LHCN-M2 (cell line): ENCODE data around the gene C16orf54. TPM values are rescaled to one million over a fixed set of nuclear protein-coding genes. Genes with fewer than 3 reads are reported as not detected.
"Not testable (repeated sequence)": the region's sequence is repeated elsewhere in the genome, so short reads cannot be mapped to it uniquely, and the experiment has no call there.

Source experiments
- DNase-seq: peaks from one replicate; pipeline ENCODE4 v3.0.0-alpha.2; 2012; ENCODE audit warnings: low read depth
- total RNA-seq: library from RNA; depleted of rRNA; stranded (reverse); fragments of >200 nt; gene quantifications from 2 replicates; pipeline ENCODE4 v1.2.3, GENCODE V29; 2014

The C16orf54 gene
- total RNA-seq, 1 experiment from 2014 or later, result not detected

DNA sequence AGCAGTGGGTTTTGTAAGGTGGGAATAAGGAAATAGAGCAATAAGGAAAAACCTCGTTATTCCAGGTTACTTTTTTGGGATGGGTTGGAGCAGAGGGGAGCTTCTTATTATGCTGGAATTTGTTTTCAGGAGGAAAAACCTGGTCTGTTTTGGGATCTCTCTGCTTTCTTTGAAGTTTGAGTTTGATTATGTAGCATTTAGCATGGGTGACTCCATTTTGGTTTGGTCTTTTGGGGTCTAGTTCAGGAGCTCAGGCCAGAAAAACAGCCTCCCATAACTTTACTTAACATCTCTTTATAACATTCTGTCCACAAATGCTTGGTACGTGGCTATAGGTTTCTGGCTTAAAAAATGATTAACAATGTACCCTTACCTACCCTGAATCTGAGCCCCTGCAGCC, 23.7 kb upstream of the C16orf54 start:
- no peak for DNase-seq

DNA sequence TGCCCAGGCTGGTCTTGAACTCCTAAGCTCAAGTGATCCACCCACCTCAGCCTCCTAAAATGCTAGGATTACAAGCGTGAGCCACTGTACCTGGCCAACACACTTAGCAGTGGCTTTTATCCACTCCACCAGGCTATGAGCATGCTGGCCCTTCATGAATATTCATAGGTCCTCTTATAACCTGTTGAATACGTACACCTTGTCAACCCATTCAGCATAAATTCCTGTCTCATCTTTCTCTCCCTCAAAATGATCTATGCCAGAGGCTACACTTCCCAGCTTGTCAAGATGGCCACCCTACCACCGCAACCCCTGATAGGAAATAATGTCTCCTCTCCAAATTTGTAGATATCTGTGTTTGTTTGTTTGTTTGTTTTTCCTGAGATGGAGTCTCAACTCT, 21.3 kb upstream of the C16orf54 start:
- no peak for DNase-seq

DNA sequence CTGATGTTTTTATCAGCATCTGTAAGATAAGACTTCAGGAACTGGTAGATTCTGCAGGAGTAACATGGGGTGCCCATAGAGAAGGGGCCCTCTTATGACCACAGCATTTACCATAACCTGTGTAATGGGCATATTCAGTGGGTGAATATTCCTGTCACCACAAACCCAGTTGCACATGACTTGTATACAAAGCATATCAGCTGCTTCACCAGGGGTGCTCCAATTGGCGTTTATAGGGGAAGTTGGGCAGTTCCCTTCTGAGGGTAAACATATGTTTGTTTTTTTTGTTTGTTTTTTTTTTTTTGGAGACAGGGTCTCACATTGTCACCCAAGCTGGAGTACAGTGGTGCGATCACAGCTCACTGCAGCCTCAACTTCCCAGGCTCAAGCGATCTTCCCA, 20.8 kb upstream of the C16orf54 start:
- DNase-seq, result no peak

DNA sequence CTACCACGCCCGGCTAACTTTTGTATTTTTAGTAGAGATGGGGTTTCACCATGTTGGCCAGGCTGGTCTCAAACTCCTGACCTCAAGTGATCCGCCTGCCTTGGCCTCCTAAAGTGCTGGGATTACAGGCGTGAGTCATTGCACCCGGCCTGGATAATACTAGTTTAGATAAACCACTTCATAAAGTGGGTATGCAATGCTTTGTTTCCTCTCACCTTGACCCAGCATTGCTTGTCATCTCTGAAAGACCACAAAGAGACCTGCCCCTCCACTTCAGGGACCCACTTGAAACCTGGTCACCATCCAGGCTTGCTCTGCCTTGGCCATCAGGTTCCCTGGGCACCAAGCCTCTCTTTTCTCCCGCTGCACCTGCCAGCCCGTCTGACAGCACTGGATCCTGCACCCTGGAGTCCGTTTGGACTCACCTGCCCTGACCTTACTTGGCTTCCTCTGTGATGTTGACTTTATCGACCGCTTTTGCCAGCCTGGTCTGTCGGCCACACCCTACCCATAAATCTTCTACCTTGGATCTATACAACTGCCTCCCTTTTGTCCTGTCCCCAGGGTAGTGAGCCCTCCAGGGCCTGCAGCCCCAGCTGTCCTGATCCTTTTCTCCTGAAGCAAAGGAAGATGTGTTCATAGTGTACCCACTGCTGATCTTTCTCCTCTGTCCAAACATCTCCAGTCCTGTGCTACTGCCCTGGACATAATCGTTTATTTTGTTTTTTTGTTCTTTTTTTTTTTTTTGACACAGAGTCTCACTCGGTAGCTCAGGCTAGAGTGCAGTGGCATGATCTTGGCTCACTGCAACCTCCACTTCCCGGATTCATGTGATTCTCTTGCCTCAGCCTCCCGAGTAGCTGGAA, 19.6 kb upstream of the C16orf54 start:
- no peak for DNase-seq

DNA sequence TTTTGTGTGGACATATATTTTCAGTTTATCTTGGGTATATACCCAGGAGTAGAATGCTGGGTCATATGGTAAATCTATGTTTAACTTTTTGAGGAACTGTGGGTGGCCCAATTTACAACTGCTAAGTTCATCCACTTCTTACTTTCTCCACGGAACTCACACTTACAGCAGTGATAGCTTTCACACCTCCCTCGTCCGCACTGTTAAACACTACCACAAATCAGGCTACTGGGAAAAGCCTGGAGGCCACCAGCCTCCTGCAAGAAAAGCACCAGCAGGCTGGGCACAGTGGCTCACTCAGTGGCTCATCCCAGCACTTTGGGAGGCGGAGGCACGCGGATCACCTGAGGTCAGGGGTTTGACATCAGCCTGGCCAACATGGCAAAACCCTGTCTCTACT, 17.5 kb upstream of the C16orf54 start:
- DNase-seq, result no peak

DNA sequence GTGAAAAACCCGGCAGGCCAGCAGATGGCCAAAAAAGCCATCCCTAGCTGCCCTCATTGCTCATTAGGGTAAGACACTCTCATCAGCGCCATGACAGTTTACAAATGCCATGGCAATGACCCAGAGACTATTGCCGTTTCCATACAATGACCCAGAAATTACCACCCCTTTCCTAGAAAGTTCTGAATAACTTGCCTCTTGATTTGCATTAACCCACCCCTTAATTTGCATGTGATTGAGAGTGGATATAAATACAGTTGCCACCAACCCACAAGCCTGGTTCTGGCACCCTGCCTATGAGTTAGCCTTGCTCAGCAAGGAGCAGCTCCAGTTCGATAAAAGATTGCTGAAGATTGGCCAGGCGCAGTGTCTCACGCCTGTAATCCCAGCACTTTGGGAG, 16.1 kb upstream of the C16orf54 start:
- DNase-seq, result no peak

DNA sequence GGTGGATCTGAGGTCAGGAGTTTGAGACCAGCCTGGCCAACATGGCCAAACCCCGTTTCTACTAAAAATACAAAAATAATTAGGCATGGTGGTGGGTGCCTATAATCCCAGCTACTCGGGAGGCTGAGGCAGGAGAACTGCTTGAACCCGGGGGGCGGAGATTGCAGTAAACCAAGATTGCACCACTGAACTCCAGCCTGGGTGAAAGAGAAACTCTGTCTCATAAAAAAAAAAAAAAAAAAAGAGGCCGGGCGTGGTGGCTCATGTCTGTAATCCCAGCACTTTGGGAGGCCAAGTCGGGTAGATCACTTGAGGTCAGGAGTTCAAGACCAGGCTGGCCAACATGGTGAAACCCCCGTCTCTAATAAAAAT, 15.5 kb upstream of the C16orf54 start:
- not testable (repeated sequence) for DNase-seq

DNA sequence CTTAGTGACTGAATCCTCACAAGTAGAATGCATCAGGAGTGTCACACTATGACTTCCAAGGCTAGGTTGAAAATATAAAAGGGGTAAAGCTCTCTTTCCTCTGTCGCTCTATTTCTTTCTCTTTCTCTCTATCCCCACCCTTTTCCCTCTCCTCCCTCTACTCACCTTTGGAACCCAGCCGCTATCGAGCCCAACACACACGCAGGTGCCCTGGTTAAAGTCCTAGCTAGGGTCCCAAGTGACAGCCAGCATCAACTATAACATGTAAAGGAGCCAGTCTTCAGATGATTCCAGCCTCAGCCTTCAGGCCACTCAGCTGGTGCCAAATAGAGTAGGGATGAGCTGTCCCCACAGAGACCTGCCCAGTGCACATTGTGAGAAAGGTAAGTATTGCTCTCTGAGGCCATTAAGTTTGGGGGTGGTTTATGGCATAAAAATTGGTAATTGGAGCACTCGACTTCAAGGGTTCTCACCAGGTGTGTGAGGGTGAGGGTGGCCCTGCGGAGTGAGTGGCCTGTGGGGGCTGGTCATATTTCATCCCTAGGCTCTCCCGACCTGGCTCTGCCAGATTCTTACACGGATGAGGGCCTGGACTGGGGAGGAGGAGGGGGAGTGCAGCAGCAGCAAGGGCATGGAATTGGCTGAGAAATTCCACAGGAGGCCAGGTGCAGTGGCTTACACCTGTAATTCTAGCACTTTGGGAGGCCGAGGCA, 14.9 kb upstream of the C16orf54 start:
- DNase-seq, result no peak

DNA sequence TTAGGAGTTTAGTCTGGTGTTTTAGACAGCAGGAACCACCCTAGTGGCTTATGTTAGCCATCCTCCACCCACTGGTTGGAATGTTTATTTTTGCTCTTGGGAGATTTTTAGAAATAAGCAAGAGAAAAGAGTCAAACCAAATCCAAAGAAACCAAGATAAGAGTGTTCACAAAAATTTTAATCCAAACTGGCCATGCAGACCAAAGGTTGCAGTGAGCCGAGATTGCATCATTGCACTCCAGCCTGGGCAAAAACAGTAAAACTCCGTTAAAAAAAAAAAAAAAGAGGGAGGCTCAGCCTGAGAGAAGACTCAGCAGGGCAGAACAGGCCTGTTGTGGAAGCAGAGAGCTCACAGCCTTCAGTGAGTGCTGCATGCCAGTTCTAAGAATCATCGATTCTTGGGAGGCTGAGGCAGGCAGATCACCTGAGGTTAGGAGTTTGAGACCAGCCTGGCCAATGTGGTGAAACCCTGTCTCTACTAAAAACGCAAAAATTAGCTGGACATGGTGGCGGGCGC, 12.2 kb upstream of the C16orf54 start:
- no peak for DNase-seq

DNA sequence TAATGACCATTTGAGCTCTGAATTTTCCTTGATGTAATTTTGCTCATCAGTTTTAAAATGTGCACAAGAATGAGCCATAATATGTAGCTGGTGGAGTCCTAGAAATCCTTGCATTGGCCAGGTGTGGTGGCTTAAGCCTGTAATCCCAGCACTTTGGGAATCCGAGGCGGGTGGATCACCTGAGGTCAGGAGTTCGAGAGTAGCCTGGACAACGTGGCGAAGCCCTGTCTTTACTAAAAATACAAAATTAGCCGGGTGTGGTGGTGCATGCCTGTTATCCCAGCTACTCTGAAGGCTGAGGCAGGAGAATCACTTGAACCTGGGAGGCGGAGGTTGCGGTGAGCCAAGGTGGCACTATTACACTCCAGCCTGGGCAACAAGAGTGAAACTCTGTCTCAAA, 11.3 kb upstream of the C16orf54 start:
- not testable (repeated sequence) for DNase-seq

DNA sequence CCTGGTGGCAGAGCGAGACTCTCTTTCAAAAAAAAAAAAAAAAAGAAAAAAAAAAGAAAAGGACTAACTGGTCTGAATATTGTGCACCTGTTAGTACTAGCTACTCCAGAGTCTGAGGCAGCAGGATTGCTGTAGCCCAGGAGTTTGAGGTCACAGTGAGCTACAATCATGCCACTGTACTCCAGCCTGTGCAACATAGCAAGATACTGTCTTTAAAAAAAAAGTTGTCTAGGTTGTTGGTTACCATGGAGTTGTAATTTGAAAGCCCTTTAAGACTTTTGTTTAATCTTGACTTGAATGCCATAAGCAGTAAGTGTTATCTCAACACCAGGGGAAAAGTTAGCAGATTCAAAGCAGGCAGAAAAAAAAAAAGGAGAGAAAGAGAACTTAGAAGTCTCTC, 10.9 kb upstream of the C16orf54 start:
- no peak for DNase-seq

DNA sequence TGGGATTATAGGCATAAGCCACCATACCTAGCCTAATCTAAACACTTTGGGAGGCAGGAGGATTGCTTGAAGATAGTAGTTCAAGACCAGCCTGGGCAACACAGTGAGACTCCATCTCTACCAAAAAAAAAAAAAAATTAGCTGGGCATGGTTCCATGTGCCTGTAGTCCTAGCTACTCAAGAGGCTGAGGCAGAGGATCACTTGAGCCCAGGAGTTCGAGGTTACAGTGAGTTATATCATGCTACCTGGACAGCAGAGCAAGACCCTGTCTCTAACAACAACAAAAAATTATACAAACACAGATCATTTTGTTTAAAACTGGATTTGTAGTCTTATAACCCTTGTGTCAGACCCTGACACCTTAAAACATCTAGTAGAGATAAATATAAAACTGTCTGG, 7.7 kb upstream of the C16orf54 start:
- no peak for DNase-seq

DNA sequence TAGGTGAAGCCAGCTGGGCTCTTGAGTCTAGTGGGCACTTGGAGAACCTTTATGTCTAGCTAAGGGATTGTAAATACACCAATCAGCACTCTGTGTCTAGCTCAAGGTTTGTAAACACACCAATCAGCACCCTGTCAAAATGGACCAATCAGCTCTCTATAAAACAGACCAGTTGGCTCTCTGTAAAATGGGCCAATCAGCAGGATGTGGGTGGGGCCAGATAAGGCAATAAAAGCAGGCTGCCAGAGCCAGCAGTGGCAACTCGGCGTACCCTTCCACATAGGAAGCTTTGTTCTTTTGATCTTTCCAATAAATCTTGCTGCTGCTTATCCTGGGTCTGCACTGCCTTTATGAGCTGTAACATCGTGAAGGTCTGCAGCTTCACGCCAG, 3.0 kb upstream of the C16orf54 start:
- not testable (repeated sequence) for DNase-seq

DNA sequence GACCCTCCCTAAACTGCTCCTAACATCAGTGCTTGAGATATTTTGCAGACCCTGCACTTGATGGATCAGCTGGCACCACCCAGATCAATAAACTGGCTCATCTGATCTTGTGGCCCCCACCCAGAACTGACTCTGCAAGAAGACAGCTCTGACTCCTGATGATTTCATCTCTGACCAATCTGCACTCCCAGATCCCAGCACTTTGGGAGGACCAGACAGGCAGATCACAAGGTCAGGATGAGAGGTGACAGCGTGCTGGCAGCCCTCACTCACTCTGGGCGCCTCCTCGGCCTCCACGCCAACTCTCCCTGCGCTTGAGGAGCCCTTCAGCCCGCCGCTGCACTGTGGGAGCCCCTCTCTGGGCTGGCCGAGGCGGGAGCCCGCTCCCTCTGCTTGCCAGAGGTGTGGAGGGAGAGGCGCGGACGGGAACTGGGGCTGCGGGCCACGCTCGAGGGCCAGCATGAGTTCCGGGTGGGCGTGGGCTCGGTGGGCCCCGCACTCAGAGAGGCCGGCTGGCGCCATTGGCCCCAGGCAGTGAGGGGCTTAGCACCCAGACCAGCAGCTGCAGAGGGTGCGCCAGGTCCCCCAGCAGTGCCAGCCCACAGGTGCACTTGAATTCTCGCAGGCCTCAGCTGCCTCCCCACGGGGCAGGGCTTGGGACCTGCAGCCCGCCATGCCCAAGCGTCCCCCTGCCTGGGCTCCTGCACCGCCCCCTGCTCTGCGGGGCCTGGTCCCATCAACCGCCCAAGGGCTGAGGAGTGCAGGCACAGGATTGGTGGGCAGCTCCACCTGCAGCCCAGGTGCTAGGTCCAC, 2.4 kb upstream of the C16orf54 start:
- no peak for DNase-seq

DNA sequence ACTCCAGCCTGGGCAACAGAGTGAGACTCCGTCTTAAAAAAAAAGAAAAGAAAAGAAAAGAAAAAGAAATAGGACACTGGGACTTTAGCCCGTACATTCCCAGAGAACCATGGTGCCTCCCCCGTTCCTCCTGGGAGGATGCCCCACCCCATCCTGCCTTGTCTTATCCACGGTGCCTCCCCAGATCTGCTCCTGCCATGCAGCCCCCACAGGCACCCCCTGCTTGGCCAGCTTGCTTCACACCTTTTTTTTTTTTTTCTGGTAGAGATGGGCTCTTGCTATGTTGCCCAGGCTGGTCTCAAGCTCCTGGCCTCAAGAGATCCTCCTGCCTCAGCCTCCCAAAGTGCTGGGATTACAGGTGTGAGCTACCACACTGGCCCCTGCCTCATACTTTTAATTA, 728 bp upstream of the C16orf54 start:
- not testable (repeated sequence) for DNase-seq

DNA sequence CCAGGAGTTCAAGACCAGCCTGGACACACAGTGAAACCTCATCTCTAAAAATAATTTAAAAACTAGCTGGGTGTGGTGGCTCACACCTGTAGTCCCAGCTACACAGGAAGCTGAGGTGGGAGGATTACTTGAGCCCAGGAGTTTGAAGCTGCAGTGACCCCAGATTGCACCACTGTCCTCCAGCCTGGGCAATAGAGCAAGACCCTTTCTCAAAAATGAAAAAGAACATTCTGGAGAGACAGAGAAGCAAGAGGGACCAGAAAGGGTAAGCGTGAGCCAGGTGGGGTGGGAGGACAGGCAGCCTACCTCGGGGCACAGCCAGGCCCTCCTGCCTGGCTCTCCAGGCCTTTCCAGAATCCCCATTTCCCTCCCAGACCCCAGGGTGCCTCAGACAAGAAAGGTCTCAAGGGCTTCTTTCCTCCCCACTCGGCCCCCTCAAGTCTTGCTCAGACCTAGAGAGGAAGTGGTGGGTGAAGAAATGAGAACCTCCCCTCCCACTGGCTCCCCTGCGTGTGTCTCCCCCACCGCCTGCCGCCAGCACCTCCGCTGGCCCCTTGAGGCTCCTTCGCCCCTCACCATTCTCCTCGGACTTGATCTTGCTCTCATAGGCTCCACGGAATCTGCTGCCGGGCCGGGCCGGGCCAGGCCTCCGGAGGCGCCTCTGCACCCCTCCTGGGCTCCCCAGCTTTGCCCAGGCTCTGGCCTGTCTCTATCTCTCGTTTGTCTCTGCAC, 503 bp downstream of the C16orf54 start:
- DNase-seq, result no peak

DNA sequence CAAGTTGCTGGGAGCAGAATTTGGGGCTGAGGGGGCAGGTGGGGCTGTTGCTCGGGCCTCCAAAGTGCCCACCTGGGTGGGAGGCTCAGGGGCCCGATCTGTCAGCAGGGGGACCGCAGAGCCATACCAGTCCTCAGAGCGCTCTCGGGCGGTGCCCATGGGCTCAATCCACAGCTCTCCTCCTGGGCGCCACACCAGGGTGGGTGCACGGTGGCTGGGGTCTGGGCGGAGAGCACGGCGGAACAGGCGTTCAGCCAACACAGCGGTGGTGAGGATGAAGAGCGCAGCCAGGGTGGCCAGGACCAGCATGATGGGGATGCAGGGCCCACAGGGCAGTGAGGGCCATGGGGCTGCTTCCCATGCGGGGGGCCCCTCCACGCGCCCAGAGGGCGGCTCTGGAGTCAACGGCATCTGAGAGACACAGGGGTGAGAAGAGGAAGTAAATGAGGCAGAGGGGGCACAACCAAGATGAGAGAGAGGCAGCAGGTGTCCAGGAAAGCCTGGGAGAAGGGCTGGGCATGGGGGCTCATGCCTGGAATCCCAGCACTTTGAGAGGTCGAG, 1.2 kb downstream of the C16orf54 start:
- no peak for DNase-seq

DNA sequence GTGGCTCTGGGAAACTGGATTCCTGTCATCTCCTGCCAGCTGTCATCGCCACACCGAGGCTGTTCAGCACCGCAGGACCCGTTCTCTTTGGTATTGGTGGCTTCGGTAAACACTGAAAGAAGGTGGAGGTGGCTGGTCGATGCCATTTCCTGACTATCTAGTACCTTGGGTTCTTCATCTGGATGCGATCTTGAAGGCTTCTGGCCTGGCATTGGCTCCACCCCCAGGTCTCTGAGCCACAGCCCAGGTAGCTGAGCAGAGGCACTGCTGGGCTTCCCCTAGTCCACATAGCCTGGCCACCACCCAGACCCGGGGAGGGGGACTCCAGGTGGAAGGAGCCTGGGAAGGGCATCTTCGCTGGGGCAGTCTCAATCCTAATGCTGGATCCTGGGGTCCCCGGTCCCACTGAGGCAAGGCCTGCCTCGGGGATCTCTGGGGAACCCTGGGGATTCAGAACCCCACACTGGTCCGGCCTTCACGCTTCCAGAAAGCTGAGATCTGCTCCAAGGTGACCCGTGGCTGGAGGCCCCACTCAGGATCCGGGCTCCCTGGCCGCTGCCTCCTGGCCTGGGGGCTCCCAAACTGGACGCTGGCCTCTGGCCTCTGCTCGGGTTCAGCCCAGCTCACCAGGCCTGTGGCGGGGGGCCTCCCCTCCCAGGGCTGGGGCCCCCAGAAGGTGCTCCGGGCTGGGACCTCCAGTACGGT, 1.8 kb downstream of the C16orf54 start:
- no peak for DNase-seq

DNA sequence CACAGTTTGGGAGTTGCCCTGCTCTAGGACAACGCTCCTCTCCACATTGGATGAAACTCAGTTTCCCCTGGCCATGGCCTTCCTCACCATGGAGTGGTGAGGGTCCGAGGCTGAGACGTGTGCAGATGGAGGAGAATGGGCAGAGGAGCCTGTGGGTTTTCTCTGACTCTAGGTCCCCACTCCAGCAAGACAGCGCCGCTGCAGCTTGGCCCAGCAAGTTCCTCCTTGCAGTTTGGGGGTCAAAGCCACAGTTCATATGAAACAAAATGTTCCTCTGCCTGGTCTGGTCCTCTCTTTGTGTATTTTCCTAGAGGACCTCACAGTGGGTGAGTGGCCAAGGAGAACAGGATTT, 2.3 kb downstream of the C16orf54 start:
- no peak for DNase-seq

DNA sequence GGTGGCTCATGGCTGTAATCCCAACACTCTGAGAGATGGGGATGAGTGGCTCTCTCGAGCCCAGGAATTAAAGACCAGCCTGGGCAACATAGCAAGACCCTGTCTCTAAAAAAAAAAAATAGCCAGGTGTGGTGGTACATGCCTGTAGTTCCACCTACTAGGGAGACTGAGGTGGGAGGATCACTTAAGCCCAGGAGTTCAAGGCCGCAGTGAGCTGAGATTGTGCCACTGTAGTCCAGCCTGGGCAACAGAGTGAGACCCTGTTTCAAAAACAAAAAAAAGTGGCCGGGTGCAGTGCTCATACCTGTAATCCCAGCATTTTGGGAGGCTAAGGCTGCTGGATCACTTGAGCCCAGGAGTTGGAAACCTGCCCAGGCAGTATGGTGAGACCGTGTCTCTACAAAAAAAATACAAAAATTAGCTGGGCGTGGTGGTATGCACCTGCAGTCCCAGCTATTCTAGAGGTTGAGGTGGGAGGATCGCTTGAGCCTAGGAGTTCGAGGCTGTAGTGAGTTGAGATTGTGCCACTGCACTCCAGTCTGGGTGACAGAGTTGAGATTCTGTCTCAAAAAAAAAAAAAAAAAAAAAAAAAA, 3.0 kb downstream of the C16orf54 start:
- no peak for DNase-seq
